K562 (cell line): ENCODE results near the gene TGM5. TPM values are rescaled to one million over a fixed set of nuclear protein-coding genes. Genes with fewer than 3 reads are reported as not detected.

Experiments used
- ATAC-seq: fragments of 200-7000 bp; cut with Tn5 transposase; 3 replicates; pipeline ENCODE4 v1.9.1; 2020; ENCODE audit warnings: moderate library complexity
- BruUV-seq: library from RNA; stranded (reverse); fragments of 400-500 nt; replicated peaks from 2 replicates; lab custom pipeline; 2021; lab: Mats Ljungman, UMichigan
- CTCF ChIA-PET: fragments of 300-600 bp; formaldehyde crosslinking; extraction: SDS; loops from one replicate; lab custom pipeline; 2021; ENCODE audit warnings: low intra/inter-chr PET ratio; lab: Yijun Ruan, JAX
- POLR2A ChIA-PET: fragments of 300-600, 350-650 bp; sonication (Branson Sonifier 250); formaldehyde crosslinking; extraction: SDS; loops from one replicate; lab custom pipeline; 2021; ENCODE audit warnings: antibody characterized with exemption, inconsistent platforms; lab: Yijun Ruan, JAX
- DNase-seq, 4 experiments: peaks; one replicate each; pipeline versions ENCODE4 v3.0.0 to v3.0.0-alpha.2; 2011 to 2018; ENCODE audit warnings: low spot score in 3 of 4, mixed read lengths in 3 of 4; ENCODE audit errors: extremely low read depth in 1 of 4
- FAIRE-seq: peaks from 2 replicates; lab custom pipeline; 2011; peaks lifted over from hg19 to GRCh38; lab: Jason Lieb, UNC
- H2AFZ ChIP-seq: 2 replicates; pipeline ENCODE4 v1.6.0; 2011; ENCODE audit warnings: low read depth, low read length, control low read depth, inconsistent platforms
- H3K27ac ChIP-seq: fragments of 200-600 bp; 3 replicates; pipeline ENCODE4 v1.8.0; 2011; ENCODE audit warnings: low read depth, mild to moderate bottlenecking, control low read depth, inconsistent platforms, low read length, moderate library complexity, mixed read lengths; ENCODE audit errors: extremely low read depth
- H3K27me3 ChIP-seq, 2 experiments: fragments of 300-600 bp in 1 of 2; 2 replicates in 1 of 2; 3 replicates in 1 of 2; pipeline versions ENCODE4 v1.6.0 to v1.8.0; 2011; ENCODE audit warnings: inconsistent platforms in 2 of 2, low read length in 2 of 2, mild to moderate bottlenecking in 1 of 2, mixed read lengths in 1 of 2, moderate library complexity in 1 of 2; ENCODE audit not compliant: control insufficient read depth in 2 of 2, insufficient read depth in 2 of 2
- H3K36me3 ChIP-seq: fragments of 300-600 bp; 3 replicates; pipeline ENCODE4 v1.8.0; 2011; ENCODE audit warnings: mild to moderate bottlenecking, low read length, inconsistent platforms; ENCODE audit not compliant: control insufficient read depth, insufficient read depth
- H3K4me1 ChIP-seq, 2 experiments: fragments of 200-600 bp in 1 of 2; replicated peaks in 1 of 2; 2 replicates in 1 of 2; 3 replicates in 1 of 2; pipeline versions ENCODE4 v1.5.1 to v1.8.0; 2011; ENCODE audit warnings: inconsistent platforms in 2 of 2, low read length in 2 of 2, mild to moderate bottlenecking in 1 of 2, mixed read lengths in 1 of 2, moderate library complexity in 1 of 2; ENCODE audit not compliant: control insufficient read depth in 2 of 2, insufficient read depth in 2 of 2
- H3K4me2 ChIP-seq: 2 replicates; pipeline ENCODE4 v1.6.1; 2011; ENCODE audit warnings: low read length, control low read depth, inconsistent platforms, mixed read lengths; ENCODE audit not compliant: insufficient read depth
- H3K4me3 ChIP-seq: fragments of 200-600 bp; sonication (generic), shearing (Covaris generic); 2 replicates; pipeline ENCODE4 v1.5.1; 2016; ENCODE audit warnings: control low read depth, inconsistent platforms
- H3K79me2 ChIP-seq: fragments of 200-600 bp; 3 replicates; pipeline ENCODE4 v1.8.0; 2011; ENCODE audit warnings: low read length, inconsistent platforms; ENCODE audit not compliant: control insufficient read depth, insufficient read depth
- H3K9ac ChIP-seq, 2 experiments: 2 replicates each; pipeline versions ENCODE4 v1.6.0 to v1.6.1; 2011; ENCODE audit warnings: low read depth in 2 of 2, low read length in 2 of 2, control low read depth in 1 of 2, inconsistent platforms in 1 of 2, mild to moderate bottlenecking in 1 of 2, mixed read lengths in 1 of 2; ENCODE audit not compliant: insufficient read depth in 1 of 2
- H3K9me1 ChIP-seq: one replicate; pipeline ENCODE4 v1.6.0; 2011; ENCODE audit warnings: inconsistent platforms, mild to moderate bottlenecking, low read length, moderate library complexity; ENCODE audit not compliant: control insufficient read depth, insufficient read depth
- H3K9me3 ChIP-seq: replicated peaks from 2 replicates; pipeline ENCODE4 v1.5.1; 2011; ENCODE audit warnings: low read depth, low read length, inconsistent platforms; ENCODE audit not compliant: control insufficient read depth, insufficient read depth
- H4K20me1 ChIP-seq: replicated peaks from 2 replicates; pipeline ENCODE4 v1.6.1; 2011; ENCODE audit warnings: low read length, inconsistent platforms, mixed read lengths; ENCODE audit not compliant: control insufficient read depth, insufficient read depth
- BRD9 ChIP-seq: fragments of 450-650 bp; IDR thresholded peaks from 2 replicates; pipeline ENCODE4 v1.6.1; 2018; ENCODE audit warnings: low read depth; ENCODE audit not compliant: partially characterized antibody
- CCAR2 ChIP-seq: fragments of 200-400 bp; formaldehyde crosslinking; IDR thresholded peaks from 2 replicates; pipeline ENCODE4 v1.6.1; 2017; ENCODE audit warnings: mild to moderate bottlenecking, low read depth, low read length
- COPS2 ChIP-seq: fragments of 450-650 bp; conservative IDR thresholded peaks from 2 replicates; pipeline ENCODE4 v1.6.1; 2016; ENCODE audit warnings: mild to moderate bottlenecking, moderate library complexity
- DDX20 ChIP-seq: fragments of 450-650 bp; IDR thresholded peaks from 2 replicates; pipeline ENCODE4 v1.6.1; 2016; ENCODE audit warnings: missing genetic modification characterization, low read depth, mild to moderate bottlenecking, missing compliant biosample characterization, moderate library complexity
- MCM3 ChIP-seq: fragments of 450-650 bp; IDR thresholded peaks from 2 replicates; pipeline ENCODE4 v1.6.1; 2016
- RBBP5 ChIP-seq: fragments of 200-600 bp; sonication (generic); IDR thresholded peaks from 2 replicates; pipeline ENCODE4 v1.6.1; 2012; ENCODE audit warnings: borderline replicate concordance, mild to moderate bottlenecking, low read length, control low read depth, inconsistent platforms; ENCODE audit not compliant: insufficient read depth, poor library complexity, severe bottlenecking
- SRSF9 ChIP-seq: fragments of 200-400 bp; formaldehyde crosslinking; IDR thresholded peaks from 2 replicates; pipeline ENCODE4 v1.6.1; 2017; ENCODE audit warnings: low read depth, low read length, borderline replicate concordance
- TCF7 ChIP-seq: sonication (generic); IDR thresholded peaks from 2 replicates; pipeline ENCODE4 v1.6.1; 2016; ENCODE audit warnings: antibody characterized with exemption, borderline replicate concordance
- U2AF1 ChIP-seq: fragments of 200-400 bp; formaldehyde crosslinking; optimal IDR thresholded peaks from 2 replicates; pipeline ENCODE3; 2017; ENCODE audit warnings: mild to moderate bottlenecking, low read depth, low read length, moderate library complexity
- ZNF174 ChIP-seq: fragments of 250-450 bp; sonication (Bioruptor Pico); IDR thresholded peaks from 2 replicates; pipeline ENCODE4 v1.4.0; 2020; ENCODE audit warnings: mild to moderate bottlenecking
- ZNF232 ChIP-seq: sonication (generic); formaldehyde crosslinking; IDR thresholded peaks from 2 replicates; pipeline ENCODE4 v1.8.0; 2022; ENCODE audit warnings: mild to moderate bottlenecking, missing genetic modification reagents
- WGBS: fragments of 100-300 bp; shearing (Covaris generic); methylation state at CpG from one replicate; pipeline ENCODE4 v1.1.6; 2016; ENCODE audit warnings: low coverage, mixed read lengths; ENCODE audit not compliant: insufficient coverage; ENCODE audit errors: missing lambda C conversion rate; 5-methylcytosine and 5-hydroxymethylcytosine counted together
- in situ Hi-C: fragments of 300-500 bp; cut with MboI; formaldehyde crosslinking; loops from 4 replicates; pipeline ENCODE4 v1.15.0; 2018; ENCODE audit warnings: inconsistent platforms, mixed read lengths
- intact Hi-C: fragments of 100-400 bp; cut with micrococcal nuclease; formaldehyde crosslinking; loops from 2 replicates; pipeline ENCODE4 v1.14.2; 2022
- polyA plus RNA-seq, 8 experiments: library from polyadenylated mRNA; depleted of rRNA in 4 of 8; stranded (reverse) in 5 of 8; unstranded in 3 of 8; fragments of >200 nt; fragmentation: Nextera tagmentation in 2 of 8; fragmentation: Illumina TruSeq in 1 of 8; extraction: Ambion mirVana in 2 of 8; extraction: Trizol in 1 of 8; gene quantifications; 2 replicates each; pipeline versions ENCODE4 v1.2.1 to v1.2.3, GENCODE V29; 2011 to 2014; ENCODE audit warnings: inconsistent platforms in 1 of 8, missing spikeins in 1 of 8
- total RNA-seq, 7 experiments: library from RNA; depleted of rRNA in 6 of 7; stranded (reverse); fragments of >200 nt in 6 of 7; fragmentation: Illumina TruSeq in 2 of 7; extraction: Trizol in 2 of 7; gene quantifications; 2 replicates each; pipeline versions ENCODE4 v1.2.1 to v1.2.3, GENCODE V29; 2011 to 2021; ENCODE audit warnings: low replicate concordance in 1 of 7
- TF ChIP-seq, protein P1 (sequence below): fragments of 450-650 bp; IDR thresholded peaks from 2 replicates; pipeline ENCODE4 v1.6.1; 2016; ENCODE audit warnings: mild to moderate bottlenecking
- TF ChIP-seq, protein P2 (sequence below): fragments of 150-350 bp; IDR thresholded peaks from 2 replicates; pipeline ENCODE4 v1.6.1; 2014; ENCODE audit warnings: low read depth, mild to moderate bottlenecking, low read length, borderline replicate concordance
- TF ChIP-seq, protein P3 (sequence below): fragments of 450-650 bp; formaldehyde crosslinking; IDR thresholded peaks from 2 replicates; pipeline ENCODE4 v1.4.0; 2022; ENCODE audit warnings: missing genetic modification characterization

Gene TGM5
- total and polyA plus RNA-seq, 9 of the 15 experiments (the other 6 are each of a cell fraction or from before 2014, with no cell fraction given): 0.03 to 0.10 (median 0.07) TPM; not detected in 6

DNA sequence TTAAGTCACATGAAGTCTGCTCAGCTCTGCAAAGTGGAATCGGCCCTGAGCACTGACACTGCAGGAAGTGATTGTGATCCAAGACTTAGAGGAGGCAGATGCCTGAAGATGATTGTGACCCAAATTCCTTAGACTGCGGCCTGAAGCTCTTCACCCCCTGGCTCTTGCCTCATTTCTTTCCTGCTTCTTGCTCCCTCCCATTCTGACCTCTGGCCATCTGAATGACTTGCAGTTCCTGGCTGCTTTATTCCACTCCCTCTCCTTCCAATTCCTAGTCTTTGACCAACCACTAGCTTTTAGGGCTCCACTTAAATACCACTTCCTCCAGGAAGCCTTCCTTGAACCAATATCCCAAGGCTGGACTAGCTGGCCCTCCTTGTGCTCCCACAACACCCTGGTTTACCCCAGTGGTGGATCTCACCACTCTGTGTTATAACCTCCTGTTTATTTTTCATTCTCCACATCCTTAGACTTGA, 36.0 kb downstream of the TGM5 start:
- Histone ChIP-seq H3K9me3 (no peaks in the 10 kb centered on the region), H3K4me2 (peak overlapping the region; percentile 48), H3K27me3 (no peaks in the 10 kb centered on the region), H3K9me1 (no peaks in the 10 kb centered on the region), H3K4me3 (no peak overlapping the region), H3K4me1 (peaks cover 11 to 20% of the 10 kb centered on the region in 2 experiments; a peak in 4 of 5 replicates), H3K27ac (peak overlapping the region; percentile 75), H3K36me3 (no peaks in the 10 kb centered on the region), H2AFZ (peak overlapping the region; percentile 81), H3K79me2 (no peaks in the 10 kb centered on the region), H3K9ac (peak overlapping the region; percentile 3 to 41; a peak in 2 of 4 replicates), H4K20me1 (no peaks in the 10 kb centered on the region)
- DNase-seq: peak; percentile 67 to 84 (median 76)
- ChIA-PET POLR2A (interaction anchor here (0.6 to 1.8 kb wide), 8 partner anchors 10 to 1151 kb away, joined by 3 to 8 read pairs (median 3); partner anchors contain the start of gene EPB42), CTCF (no interaction called here)
- intact Hi-C loops: no loop called here
- ATAC-seq: peak; percentile 92
- peak; percentile 95 for FAIRE-seq
- in situ Hi-C loops: no loop called here
- 3% methylated on average over 2 of the region's 2 CpGs for whole genome bisulfite sequencing
- no TSS peak for BruUV-seq
- TF ChIP-seq MCM3: no peak
- TF ChIP-seq, protein P1, sequence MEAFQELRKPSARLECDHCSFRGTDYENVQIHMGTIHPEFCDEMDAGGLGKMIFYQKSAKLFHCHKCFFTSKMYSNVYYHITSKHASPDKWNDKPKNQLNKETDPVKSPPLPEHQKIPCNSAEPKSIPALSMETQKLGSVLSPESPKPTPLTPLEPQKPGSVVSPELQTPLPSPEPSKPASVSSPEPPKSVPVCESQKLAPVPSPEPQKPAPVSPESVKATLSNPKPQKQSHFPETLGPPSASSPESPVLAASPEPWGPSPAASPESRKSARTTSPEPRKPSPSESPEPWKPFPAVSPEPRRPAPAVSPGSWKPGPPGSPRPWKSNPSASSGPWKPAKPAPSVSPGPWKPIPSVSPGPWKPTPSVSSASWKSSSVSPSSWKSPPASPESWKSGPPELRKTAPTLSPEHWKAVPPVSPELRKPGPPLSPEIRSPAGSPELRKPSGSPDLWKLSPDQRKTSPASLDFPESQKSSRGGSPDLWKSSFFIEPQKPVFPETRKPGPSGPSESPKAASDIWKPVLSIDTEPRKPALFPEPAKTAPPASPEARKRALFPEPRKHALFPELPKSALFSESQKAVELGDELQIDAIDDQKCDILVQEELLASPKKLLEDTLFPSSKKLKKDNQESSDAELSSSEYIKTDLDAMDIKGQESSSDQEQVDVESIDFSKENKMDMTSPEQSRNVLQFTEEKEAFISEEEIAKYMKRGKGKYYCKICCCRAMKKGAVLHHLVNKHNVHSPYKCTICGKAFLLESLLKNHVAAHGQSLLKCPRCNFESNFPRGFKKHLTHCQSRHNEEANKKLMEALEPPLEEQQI: no peak
- no peak for TF ChIP-seq RBBP5
- TF ChIP-seq, protein P2, sequence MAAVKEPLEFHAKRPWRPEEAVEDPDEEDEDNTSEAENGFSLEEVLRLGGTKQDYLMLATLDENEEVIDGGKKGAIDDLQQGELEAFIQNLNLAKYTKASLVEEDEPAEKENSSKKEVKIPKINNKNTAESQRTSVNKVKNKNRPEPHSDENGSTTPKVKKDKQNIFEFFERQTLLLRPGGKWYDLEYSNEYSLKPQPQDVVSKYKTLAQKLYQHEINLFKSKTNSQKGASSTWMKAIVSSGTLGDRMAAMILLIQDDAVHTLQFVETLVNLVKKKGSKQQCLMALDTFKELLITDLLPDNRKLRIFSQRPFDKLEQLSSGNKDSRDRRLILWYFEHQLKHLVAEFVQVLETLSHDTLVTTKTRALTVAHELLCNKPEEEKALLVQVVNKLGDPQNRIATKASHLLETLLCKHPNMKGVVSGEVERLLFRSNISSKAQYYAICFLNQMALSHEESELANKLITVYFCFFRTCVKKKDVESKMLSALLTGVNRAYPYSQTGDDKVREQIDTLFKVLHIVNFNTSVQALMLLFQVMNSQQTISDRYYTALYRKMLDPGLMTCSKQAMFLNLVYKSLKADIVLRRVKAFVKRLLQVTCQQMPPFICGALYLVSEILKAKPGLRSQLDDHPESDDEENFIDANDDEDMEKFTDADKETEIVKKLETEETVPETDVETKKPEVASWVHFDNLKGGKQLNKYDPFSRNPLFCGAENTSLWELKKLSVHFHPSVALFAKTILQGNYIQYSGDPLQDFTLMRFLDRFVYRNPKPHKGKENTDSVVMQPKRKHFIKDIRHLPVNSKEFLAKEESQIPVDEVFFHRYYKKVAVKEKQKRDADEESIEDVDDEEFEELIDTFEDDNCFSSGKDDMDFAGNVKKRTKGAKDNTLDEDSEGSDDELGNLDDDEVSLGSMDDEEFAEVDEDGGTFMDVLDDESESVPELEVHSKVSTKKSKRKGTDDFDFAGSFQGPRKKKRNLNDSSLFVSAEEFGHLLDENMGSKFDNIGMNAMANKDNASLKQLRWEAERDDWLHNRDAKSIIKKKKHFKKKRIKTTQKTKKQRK: no peak
- TF ChIP-seq SRSF9: no peak
- no peak for TF ChIP-seq DDX20
- no peak for TF ChIP-seq ZNF232
- no peak for TF ChIP-seq TCF7
- no peak for TF ChIP-seq COPS2
- no peak for TF ChIP-seq ZNF174 (CRISPR knock-in tag)
- TF ChIP-seq, protein P3, sequence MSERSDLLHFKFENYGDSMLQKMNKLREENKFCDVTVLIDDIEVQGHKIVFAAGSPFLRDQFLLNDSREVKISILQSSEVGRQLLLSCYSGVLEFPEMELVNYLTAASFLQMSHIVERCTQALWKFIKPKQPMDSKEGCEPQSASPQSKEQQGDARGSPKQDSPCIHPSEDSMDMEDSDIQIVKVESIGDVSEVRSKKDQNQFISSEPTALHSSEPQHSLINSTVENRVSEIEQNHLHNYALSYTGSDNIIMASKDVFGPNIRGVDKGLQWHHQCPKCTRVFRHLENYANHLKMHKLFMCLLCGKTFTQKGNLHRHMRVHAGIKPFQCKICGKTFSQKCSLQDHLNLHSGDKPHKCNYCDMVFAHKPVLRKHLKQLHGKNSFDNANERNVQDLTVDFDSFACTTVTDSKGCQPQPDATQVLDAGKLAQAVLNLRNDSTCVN: no peak
- no peak for TF ChIP-seq CCAR2
- TF ChIP-seq BRD9: no peak
- TF ChIP-seq U2AF1: no peak
